Stimulated activated naive CD8-positive, alpha-beta T cell treated with anti-CD3 and anti-CD28 coated beads, Interleukin-15, amount 100 ng/mL, for 72 hours (primary cell): Measurements from ENCODE around the gene KRT81.
"Not testable (repeated sequence)": the region's sequence is repeated elsewhere in the genome, so short reads cannot be mapped to it uniquely, and the experiment has no call there.

Source experiments
- ATAC-seq: fragments of 150-1000 bp; cut with Tn5 transposase; 2 replicates; pipeline ENCODE4 v1.10.0; 2021; ENCODE audit warnings: mild to moderate bottlenecking, moderate library complexity
- DNase-seq, 2 donors: peaks; one replicate each; pipeline ENCODE4 v3.0.0; 2021 to 2022
- H3K27ac Mint-ChIP-seq, 2 donors: one replicate each; pipeline ENCODE4 v1.8.0; 2022; ENCODE audit warnings: mild to moderate bottlenecking in 2 of 2, mixed read lengths in 2 of 2, moderate library complexity in 2 of 2
- H3K27me3 Mint-ChIP-seq: one replicate; pipeline ENCODE4 v1.8.0; 2022; ENCODE audit warnings: mixed read lengths
- H3K4me1 Mint-ChIP-seq: one replicate; pipeline ENCODE4 v1.8.0; 2022; ENCODE audit warnings: mild to moderate bottlenecking, mixed read lengths
- H3K4me3 Mint-ChIP-seq, 2 donors: one replicate each; pipeline ENCODE4 v1.8.0; 2022; ENCODE audit warnings: mild to moderate bottlenecking in 2 of 2, mixed read lengths in 2 of 2, moderate library complexity in 1 of 2
- H3K9me3 Mint-ChIP-seq, 2 donors: one replicate each; pipeline ENCODE4 v1.8.0; 2022; ENCODE audit warnings: mixed read lengths in 2 of 2

The KRT81 gene

GRCh38 chr12:52248541-52249461 is 42.5 kb downstream of the KRT81 start:
- H3K27ac Mint-ChIP-seq, result peak overlapping the region in 1 of 2 donors; percentile 8
- H3K4me1 Mint-ChIP-seq, result peaks cover 69% of the 10 kb centered on the region

DNA sequence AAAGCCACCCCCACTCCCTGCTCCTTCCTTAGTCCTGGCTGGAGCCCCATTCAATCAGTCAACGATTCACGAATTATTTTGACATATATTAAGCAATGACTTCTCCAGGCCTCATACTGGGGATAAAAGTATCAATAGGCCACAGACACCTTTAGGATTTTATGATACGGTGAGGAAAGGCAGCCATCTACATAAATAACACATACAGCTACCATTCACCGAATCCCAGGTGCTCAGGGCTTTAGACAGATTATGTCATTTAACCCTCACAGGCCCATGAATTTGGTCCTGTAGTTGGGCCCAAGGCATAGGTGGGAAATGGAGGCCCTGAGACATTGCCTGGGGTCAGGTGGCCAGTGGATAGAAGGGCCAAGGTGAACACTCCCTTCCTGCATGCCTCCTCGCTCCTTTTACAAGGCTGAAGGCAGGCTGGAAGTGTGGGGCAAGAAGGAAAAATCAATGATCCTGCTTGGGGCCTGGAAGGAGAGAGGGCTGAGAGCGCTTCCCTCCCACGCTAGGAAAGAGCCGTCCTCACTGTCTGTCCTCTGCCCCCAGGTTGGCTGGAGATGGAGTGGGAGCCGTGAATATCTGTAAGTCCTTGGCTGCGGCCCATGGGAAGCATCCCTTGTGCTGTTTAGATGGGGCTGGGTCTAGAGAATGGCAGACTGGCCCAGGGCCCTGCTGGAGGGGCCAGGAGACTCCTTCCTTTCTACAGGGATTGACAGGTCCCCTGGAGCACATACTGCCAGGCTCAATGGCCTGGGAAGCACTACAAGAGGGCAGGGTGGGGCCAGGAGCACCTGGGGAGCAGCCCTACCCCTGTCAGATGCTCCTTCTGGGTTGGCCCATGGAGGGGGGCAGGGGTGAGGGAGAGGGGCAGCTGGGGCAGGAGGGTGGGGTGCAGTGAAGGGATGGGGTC is 43.5 kb downstream of the KRT81 start:
- H3K4me3 Mint-ChIP-seq, result peak overlapping the region in 1 of 2 donors; percentile 4
- H3K4me1 Mint-ChIP-seq, result peaks cover 78% of the 10 kb centered on the region
- H3K27ac Mint-ChIP-seq, result peak overlapping the region in 1 of 2 donors; percentile 59
- ATAC-seq, result no peak
- H3K9me3 Mint-ChIP-seq, result no peaks in the 10 kb centered on the region
- H3K27me3 Mint-ChIP-seq, result peaks cover 53% of the 10 kb centered on the region
- no peak for DNase-seq

More at GRCh38 chr12:52248541-52249461, 42.5 kb downstream of the KRT81 start:
- Mint-ChIP-seq H3K27me3 (peaks cover 62% of the 10 kb centered on the region), H3K4me3 (no peak overlapping the region), H3K9me3 (no peaks in the 10 kb centered on the region)
- no peak for DNase-seq
- no peak for ATAC-seq

DNA sequence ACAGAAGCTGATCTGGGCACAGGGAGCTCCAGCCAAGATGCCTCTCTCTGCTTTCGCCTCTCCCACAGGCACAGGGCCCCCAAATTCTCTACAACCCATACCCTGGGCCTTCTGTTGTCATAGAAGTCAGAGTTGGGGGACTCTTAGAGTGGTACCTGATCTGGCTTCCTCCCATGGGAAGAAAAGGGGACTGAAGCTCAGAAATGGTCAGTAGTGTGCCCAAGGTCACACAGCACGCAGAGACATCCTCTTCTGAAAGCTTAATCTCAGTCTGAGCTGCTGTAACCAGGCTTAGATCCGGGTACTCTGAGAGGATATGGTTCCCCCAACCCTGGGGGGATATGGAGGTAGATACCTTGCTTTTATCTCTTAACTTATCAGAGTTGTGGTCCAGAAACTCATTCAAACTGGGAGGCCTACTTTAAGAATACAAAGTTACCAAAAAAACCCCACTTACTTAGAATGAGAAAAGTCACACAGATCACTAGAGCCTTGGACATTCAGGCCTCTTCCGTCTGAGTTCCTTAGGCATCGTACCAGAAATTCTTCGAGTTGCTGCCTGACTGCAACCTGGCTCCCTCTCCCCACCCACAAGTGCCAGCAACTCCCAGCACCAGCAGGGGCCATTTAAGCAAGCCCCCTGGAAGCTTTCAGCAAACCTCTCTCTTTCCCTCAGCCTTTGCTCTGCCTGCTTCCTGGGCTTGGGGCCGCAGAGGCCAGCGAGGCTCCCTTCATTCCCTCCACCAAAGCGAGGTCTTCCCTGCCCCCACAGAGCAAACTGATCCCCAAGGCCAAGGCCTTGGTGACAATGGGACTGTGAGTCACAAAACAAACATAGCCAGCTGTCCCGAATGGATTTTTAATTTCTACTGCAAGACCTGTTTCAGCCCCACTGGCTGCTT is 44.4 kb downstream of the KRT81 start:
- Mint-ChIP-seq H3K27ac (peak overlapping the region; percentile 51 to 59), H3K4me3 (peak overlapping the region; percentile 4 to 16), H3K9me3 (no peaks in the 10 kb centered on the region), H3K27me3 (peaks cover 50% of the 10 kb centered on the region), H3K4me1 (peaks cover 83% of the 10 kb centered on the region)
- ATAC-seq (no peak), DNase-seq (no peak)

GRCh38 chr12:52245962-52246569 is 45.3 kb downstream of the KRT81 start:
- peak overlapping the region; percentile 16 to 37 for H3K4me3 Mint-ChIP-seq
- peaks cover 42% of the 10 kb centered on the region for H3K27me3 Mint-ChIP-seq
- ATAC-seq, result no peak
- no peak for DNase-seq
- peak overlapping the region; percentile 0 to 51 for H3K27ac Mint-ChIP-seq
- H3K4me1 Mint-ChIP-seq, result peaks cover 80% of the 10 kb centered on the region
- no peaks in the 10 kb centered on the region for H3K9me3 Mint-ChIP-seq

DNA sequence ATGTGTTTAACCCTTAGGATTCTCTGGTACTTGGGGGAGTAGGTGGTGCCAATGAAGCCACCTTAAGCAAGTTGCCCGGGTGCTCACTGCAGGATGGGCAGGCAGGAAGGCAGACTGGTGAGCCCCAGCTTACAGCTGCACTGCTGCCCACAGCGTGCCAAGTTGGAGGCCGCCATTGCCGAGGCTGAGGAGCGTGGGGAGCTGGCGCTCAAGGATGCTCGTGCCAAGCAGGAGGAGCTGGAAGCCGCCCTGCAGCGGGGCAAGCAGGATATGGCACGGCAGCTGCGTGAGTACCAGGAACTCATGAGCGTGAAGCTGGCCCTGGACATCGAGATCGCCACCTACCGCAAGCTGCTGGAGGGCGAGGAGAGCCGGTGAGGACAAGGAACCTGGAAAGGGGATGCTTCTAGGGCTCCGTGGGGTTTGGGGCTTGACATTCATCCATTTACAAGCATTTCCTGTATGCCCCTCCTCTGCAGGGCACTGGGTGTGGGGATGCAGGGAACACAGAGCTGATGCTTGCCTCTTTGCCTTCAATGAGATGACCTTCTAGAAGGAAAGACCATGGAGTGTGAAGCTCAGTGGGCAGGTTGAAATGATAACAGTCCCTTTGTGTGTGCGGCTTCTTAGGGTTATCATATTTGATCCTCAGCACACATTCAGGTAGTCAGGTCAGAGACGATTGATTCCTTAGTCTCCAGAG is 45.9 kb downstream of the KRT81 start:
- H3K4me1 Mint-ChIP-seq, result peaks cover 77% of the 10 kb centered on the region
- DNase-seq (no peak), ATAC-seq (no peak)
- H3K4me3 Mint-ChIP-seq, result peak overlapping the region; percentile 88 to 93
- no peaks in the 10 kb centered on the region for H3K9me3 Mint-ChIP-seq
- H3K27me3 Mint-ChIP-seq, result peaks cover 35% of the 10 kb centered on the region
- peak overlapping the region in 1 of 2 donors; percentile 98 for H3K27ac Mint-ChIP-seq

GRCh38 chr12:52244615-52244994 is 46.7 kb downstream of the KRT81 start:
- ATAC-seq, result peak; percentile 4
- Mint-ChIP-seq H3K27me3 (peaks cover 29% of the 10 kb centered on the region), H3K9me3 (no peaks in the 10 kb centered on the region)

DNA sequence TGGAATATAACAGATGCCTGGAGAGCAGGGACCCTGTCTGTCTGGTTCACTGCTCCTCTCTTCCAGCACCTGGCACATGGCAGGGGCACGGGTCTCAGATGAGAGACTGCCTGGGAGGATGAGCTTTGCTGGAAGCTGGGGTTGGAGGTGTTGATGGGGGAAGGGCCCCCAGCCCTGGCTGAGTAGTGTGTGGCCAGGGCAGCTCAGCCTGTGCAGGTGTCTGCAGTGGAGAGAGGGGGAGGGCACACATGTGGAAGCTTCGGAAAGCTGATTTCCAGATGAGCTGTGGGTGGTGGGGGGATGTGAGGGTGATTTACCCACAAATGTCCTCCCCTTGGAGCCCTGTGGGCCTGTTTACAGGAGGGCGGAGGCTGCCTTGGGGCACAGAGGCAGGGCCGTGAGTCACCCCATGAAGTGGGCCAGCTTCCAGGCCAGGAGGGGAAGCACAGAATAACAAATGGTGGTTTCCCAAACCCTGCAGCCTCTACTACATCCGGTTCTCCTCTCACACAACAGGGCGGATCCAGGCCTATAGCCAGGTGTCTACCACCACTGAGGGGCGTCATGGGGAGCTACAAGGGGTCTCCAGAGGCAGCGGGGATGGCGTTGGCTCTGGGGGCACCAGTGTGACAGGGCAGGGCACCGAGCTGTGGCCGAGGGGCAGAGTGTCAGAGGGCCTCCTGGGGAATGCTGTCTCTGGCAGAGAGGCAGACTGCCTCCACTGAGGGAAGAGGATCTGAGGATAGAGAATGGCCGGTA is 47.3 kb downstream of the KRT81 start:
- H3K4me1 Mint-ChIP-seq, result peaks cover 64% of the 10 kb centered on the region
- ATAC-seq (peak; percentile 99), DNase-seq (peak; percentile 79 to 91)
- no peaks in the 10 kb centered on the region for H3K9me3 Mint-ChIP-seq
- peak overlapping the region; percentile 98 for H3K27ac Mint-ChIP-seq
- H3K4me3 Mint-ChIP-seq, result peak overlapping the region; percentile 88 to 93
- peaks cover 29% of the 10 kb centered on the region for H3K27me3 Mint-ChIP-seq

More at GRCh38 chr12:52244615-52244994, 46.7 kb downstream of the KRT81 start:
- peaks cover 68% of the 10 kb centered on the region for H3K4me1 Mint-ChIP-seq
- peak overlapping the region; percentile 88 to 93 for H3K4me3 Mint-ChIP-seq
- H3K27ac Mint-ChIP-seq, result peak overlapping the region; percentile 98
- DNase-seq, result no peak

- DNase-seq (no peak), ATAC-seq (no peak)
- Mint-ChIP-seq H3K9me3 (no peaks in the 10 kb centered on the region), H3K27me3 (peaks cover 27% of the 10 kb centered on the region), H3K27ac (peak overlapping the region; percentile 98), H3K4me1 (peaks cover 64% of the 10 kb centered on the region), H3K4me3 (peak overlapping the region; percentile 88 to 93)
These were observed 48.0 kb downstream of the KRT81 start for GRCh38 chr12:52243259-52243855.

- H3K9me3 Mint-ChIP-seq, result no peaks in the 10 kb centered on the region
- ATAC-seq (no peak), DNase-seq (no peak)
- H3K27ac Mint-ChIP-seq, result no peak overlapping the region
- H3K4me3 Mint-ChIP-seq, result no peak overlapping the region
- peaks cover 20% of the 10 kb centered on the region for H3K27me3 Mint-ChIP-seq
- H3K4me1 Mint-ChIP-seq, result peaks cover 63% of the 10 kb centered on the region
These were observed 48.7 kb downstream of the KRT81 start for GRCh38 chr12:52242442-52243258.

- Mint-ChIP-seq H3K4me3 (no peak overlapping the region), H3K9me3 (no peaks in the 10 kb centered on the region)
- DNase-seq, result no peak
These were observed 50.0 kb downstream of the KRT81 start for GRCh38 chr12:52241205-52241842.

DNA sequence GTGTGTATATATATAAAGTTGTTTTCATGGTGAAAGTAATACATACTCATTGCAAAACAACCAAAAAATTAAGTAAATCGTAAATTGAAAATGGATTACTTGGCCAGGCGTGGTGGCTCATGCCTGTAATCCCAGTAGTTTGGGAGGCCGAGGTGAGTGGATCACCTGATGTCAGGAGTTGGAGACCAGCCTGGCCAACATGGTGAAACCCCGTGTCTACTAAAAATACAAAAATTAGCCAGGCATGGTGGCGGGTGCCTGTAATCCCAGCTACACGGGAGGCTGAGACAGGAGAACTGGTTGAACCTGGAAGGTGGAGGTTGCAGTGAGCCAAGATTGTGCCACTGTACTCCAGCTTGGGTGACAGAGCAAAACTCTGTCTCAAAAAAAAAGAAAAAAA is 51.1 kb downstream of the KRT81 start:
- peaks cover 39% of the 10 kb centered on the region for H3K4me1 Mint-ChIP-seq
- H3K9me3 Mint-ChIP-seq, H3K4me3 Mint-ChIP-seq, H3K27ac Mint-ChIP-seq, ATAC-seq, DNase-seq: not testable (repeated sequence)
- H3K27me3 Mint-ChIP-seq, result peaks cover 20% of the 10 kb centered on the region

More at GRCh38 chr12:52241205-52241842, 50.0 kb downstream of the KRT81 start:
- Mint-ChIP-seq H3K4me1 (peaks cover 50% of the 10 kb centered on the region), H3K27ac (no peak overlapping the region), H3K27me3 (peaks cover 12% of the 10 kb centered on the region)
- ATAC-seq, result no peak

- no peak for ATAC-seq
- no peaks in the 10 kb centered on the region for H3K9me3 Mint-ChIP-seq
- DNase-seq, result no peak
These were observed 51.6 kb downstream of the KRT81 start for GRCh38 chr12:52239767-52240166.

More at GRCh38 chr12:52239767-52240166, 51.6 kb downstream of the KRT81 start:
- H3K27me3 Mint-ChIP-seq, result peaks cover 25% of the 10 kb centered on the region
- H3K4me1 Mint-ChIP-seq, result peaks cover 34% of the 10 kb centered on the region
- H3K27ac Mint-ChIP-seq, result peak overlapping the region in 1 of 2 donors; percentile 74
- no peak overlapping the region for H3K4me3 Mint-ChIP-seq
